ENCODE measurements around the gene STRIT1. TPM values are rescaled to one million over a fixed set of nuclear protein-coding genes. Genes with fewer than 3 reads are reported as not detected.

STRIT1 gene
- total and polyA plus RNA-seq, 2 donors (not counting 1 experiment from before 2014, with no cell fraction given) = not detected

DNA sequence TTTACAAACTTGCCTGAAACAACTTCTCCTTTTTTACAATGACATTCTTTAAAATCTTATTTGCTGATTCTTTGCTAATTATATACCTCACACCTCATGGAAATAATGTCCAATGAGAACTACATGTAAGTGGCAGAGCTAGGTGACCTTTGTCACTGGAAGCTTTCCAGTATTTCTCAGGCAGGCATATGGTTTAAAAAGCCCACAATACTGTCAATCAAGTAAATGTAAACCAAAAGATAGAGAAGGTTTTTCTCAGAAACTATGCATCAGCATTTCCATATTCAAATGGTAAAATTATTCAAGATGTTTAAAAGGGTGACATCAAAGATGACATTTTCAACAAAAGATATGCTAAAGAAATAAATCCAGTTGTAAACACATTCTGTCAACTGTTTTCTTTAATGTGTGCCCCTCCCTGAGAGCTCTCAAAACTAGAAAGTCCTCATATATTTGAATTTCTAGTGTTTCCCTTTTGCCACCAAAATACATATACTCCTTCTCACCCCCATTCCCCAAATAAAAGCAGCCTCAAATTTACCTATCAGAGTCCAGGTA, 10.1 kb upstream of the STRIT1 start:
- Mint-ChIP-seq H3K27me3 (no peaks in the 10 kb centered on the region), H3K4me1 (no peaks in the 10 kb centered on the region), H3K27ac (no peak overlapping the region), H3K9me3 (ENCODE audit: insufficient read depth) (peaks cover 5% of the 10 kb centered on the region), H3K4me3 (no peak overlapping the region)
- Histone ChIP-seq H4K20me1 (ENCODE audit: control insufficient read depth, insufficient read depth, low read length, poor library complexity, severe bottlenecking) (no peaks in the 10 kb centered on the region), H3K4me1 (ENCODE audit: control insufficient read depth in 2 of 2, insufficient read depth in 2 of 2, low read length in 2 of 2) (no peaks in the 10 kb centered on the region), H2AFZ (ENCODE audit: insufficient read depth, low read depth, low read length, poor library complexity, severe bottlenecking) (no peak overlapping the region), H3K27ac (ENCODE audit: low read length in 2 of 2) (no peak overlapping the region), H3K9ac (ENCODE audit: low read length) (no peak overlapping the region), H3K36me3 (replicated peaks in 1 of 2; ENCODE audit: control extremely low read depth in 1 of 2, control insufficient read depth in 1 of 2, extremely low read depth in 1 of 2, insufficient read depth in 2 of 2, low read length in 1 of 2) (no peaks in the 10 kb centered on the region), H3K9me3 (ENCODE audit: control extremely low read depth in 1 of 3, control insufficient read depth in 2 of 3, insufficient read depth in 1 of 3, low read length in 2 of 3) (no peaks in the 10 kb centered on the region), H3K4me3 (ENCODE audit: control extremely low read depth in 1 of 5, extremely low read depth in 1 of 5, insufficient read depth in 1 of 5, low read depth in 2 of 5, low read length in 4 of 5) (no peak overlapping the region), H3K4me2 (replicated peaks; ENCODE audit: low read depth, low read length, poor library complexity, severe bottlenecking) (no peak overlapping the region), H3K27me3 (replicated peaks in 1 of 4; ENCODE audit: control extremely low read depth in 1 of 4, control insufficient read depth in 3 of 4, insufficient read depth in 4 of 4, low read length in 3 of 4) (no peaks in the 10 kb centered on the region), H3K79me2 (ENCODE audit: control insufficient read depth, insufficient read depth, low read length) (no peaks in the 10 kb centered on the region)
- TF ChIP-seq CTCF (IDR thresholded peaks at IDR 0.05) (no peak), EZH2 (IDR thresholded peaks at IDR 0.05; ENCODE audit: borderline replicate concordance, insufficient read depth, low read depth, low read length, poor library complexity, severe bottlenecking) (no peak)
- CTCF ChIA-PET = no interaction called here
- intact Hi-C loops (cut with micrococcal nuclease) = no loop called here
- ATAC-seq (ENCODE audit: low read depth) (no peak), DNase-seq (no peak)
- POLR2A ChIA-PET = no interaction called here

DNA sequence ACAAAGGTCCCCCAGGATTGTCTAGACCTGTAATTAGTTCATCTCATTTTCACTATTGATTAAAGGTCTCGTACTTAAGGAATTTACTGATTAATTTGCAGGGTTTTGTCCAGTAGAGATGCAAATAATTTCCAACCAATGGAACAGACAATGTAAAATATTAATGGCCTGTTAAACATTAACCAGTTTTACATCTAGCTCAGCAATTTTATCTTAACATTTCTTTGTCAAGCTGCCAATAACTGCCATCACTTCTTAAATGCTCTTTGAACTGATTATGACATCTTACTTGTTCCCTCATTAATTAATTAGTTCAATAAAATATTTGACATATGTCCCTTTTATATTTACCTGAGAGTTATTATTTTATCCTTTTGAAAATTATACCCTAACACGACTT, 9.4 kb upstream of the STRIT1 start:
- Histone ChIP-seq H2AFZ (ENCODE audit: insufficient read depth, low read depth, low read length, poor library complexity, severe bottlenecking) (no peak overlapping the region), H3K4me3 (ENCODE audit: control extremely low read depth in 1 of 5, extremely low read depth in 1 of 5, insufficient read depth in 1 of 5, low read depth in 2 of 5, low read length in 4 of 5) (no peak overlapping the region), H3K4me1 (ENCODE audit: control insufficient read depth in 2 of 2, insufficient read depth in 2 of 2, low read length in 2 of 2) (no peaks in the 10 kb centered on the region), H3K27ac (ENCODE audit: low read length in 2 of 2) (no peak overlapping the region), H3K9me3 (ENCODE audit: control extremely low read depth in 1 of 3, control insufficient read depth in 2 of 3, insufficient read depth in 1 of 3, low read length in 2 of 3) (no peaks in the 10 kb centered on the region), H3K4me2 (replicated peaks; ENCODE audit: low read depth, low read length, poor library complexity, severe bottlenecking) (no peak overlapping the region), H3K9ac (ENCODE audit: low read length) (no peak overlapping the region), H4K20me1 (ENCODE audit: control insufficient read depth, insufficient read depth, low read length, poor library complexity, severe bottlenecking) (no peaks in the 10 kb centered on the region), H3K79me2 (ENCODE audit: control insufficient read depth, insufficient read depth, low read length) (no peaks in the 10 kb centered on the region), H3K36me3 (replicated peaks in 1 of 2; ENCODE audit: control extremely low read depth in 1 of 2, control insufficient read depth in 1 of 2, extremely low read depth in 1 of 2, insufficient read depth in 2 of 2, low read length in 1 of 2) (no peaks in the 10 kb centered on the region), H3K27me3 (replicated peaks in 1 of 4; ENCODE audit: control extremely low read depth in 1 of 4, control insufficient read depth in 3 of 4, insufficient read depth in 4 of 4, low read length in 3 of 4) (no peaks in the 10 kb centered on the region)
- ATAC-seq (ENCODE audit: low read depth) (no peak), DNase-seq (no peak)
- H3K27ac Mint-ChIP-seq = no peak overlapping the region
- H3K4me1 Mint-ChIP-seq = no peaks in the 10 kb centered on the region
- H3K27me3 Mint-ChIP-seq = no peaks in the 10 kb centered on the region
- CTCF ChIA-PET = interaction anchor here (0.5 kb wide), 1 partner anchor 1240 kb away, joined by 3 read pairs; no protein-coding TSS in a partner anchor
- POLR2A ChIA-PET = no interaction called here
- intact Hi-C loops (cut with micrococcal nuclease) = no loop called here
- H3K4me3 Mint-ChIP-seq = no peak overlapping the region
- H3K9me3 Mint-ChIP-seq (ENCODE audit: insufficient read depth) = peaks cover 7% of the 10 kb centered on the region
- WGBS (ENCODE audit: insufficient coverage) = no CpG with 5 or more reads among the region's 2 CpGs
- TF ChIP-seq EZH2 (IDR thresholded peaks at IDR 0.05; ENCODE audit: borderline replicate concordance, insufficient read depth, low read depth, low read length, poor library complexity, severe bottlenecking) (no peak), CTCF (IDR thresholded peaks at IDR 0.05) (no peak)

Measured in B cell (primary cell).